Measurements from ENCODE around the gene LDB2.

LDB2 gene

GRCh38 chr4:16721613-16722291 is 176.7 kb downstream of the LDB2 start:
- no peaks in the 10 kb centered on the region for H3K27me3 Mint-ChIP-seq (ENCODE audit: low read depth, poor library complexity)
- peaks cover 27% of the 10 kb centered on the region for H3K36me3 Mint-ChIP-seq (ENCODE audit: low read depth)
- DNase-seq, result no peak
- no peaks in the 10 kb centered on the region for H3K4me1 Mint-ChIP-seq
- H3K9me3 Mint-ChIP-seq, result peaks cover 24% of the 10 kb centered on the region
- TF ChIP-seq CTCF (IDR thresholded peaks at IDR 0.05), result no peak
- H3K4me3 Mint-ChIP-seq, result no peak overlapping the region
- no peak overlapping the region for H3K27ac Mint-ChIP-seq

- no peaks in the 10 kb centered on the region for H3K27me3 Mint-ChIP-seq (ENCODE audit: low read depth, poor library complexity)
- no peak for DNase-seq
- H3K4me1 Mint-ChIP-seq, result no peaks in the 10 kb centered on the region
- peaks cover 26% of the 10 kb centered on the region for H3K36me3 Mint-ChIP-seq (ENCODE audit: low read depth)
- TF ChIP-seq CTCF (IDR thresholded peaks at IDR 0.05), result no peak
- H3K9me3 Mint-ChIP-seq, result peaks cover 24% of the 10 kb centered on the region
- H3K27ac Mint-ChIP-seq, result no peak overlapping the region
- H3K4me3 Mint-ChIP-seq, result no peak overlapping the region
Observed at GRCh38 chr4:16720761-16721160, 177.7 kb downstream of the LDB2 start.

- no peak for TF ChIP-seq CTCF (IDR thresholded peaks at IDR 0.05)
- Mint-ChIP-seq H3K4me3 (no peak overlapping the region), H3K36me3 (ENCODE audit: low read depth) (no peaks in the 10 kb centered on the region), H3K9me3 (peaks cover 5% of the 10 kb centered on the region), H3K27me3 (ENCODE audit: low read depth, poor library complexity) (no peaks in the 10 kb centered on the region), H3K27ac (no peak overlapping the region), H3K4me1 (no peaks in the 10 kb centered on the region)
- DNase-seq, result no peak
Observed at GRCh38 chr4:16717266-16717970, 181.0 kb downstream of the LDB2 start.

DNA sequence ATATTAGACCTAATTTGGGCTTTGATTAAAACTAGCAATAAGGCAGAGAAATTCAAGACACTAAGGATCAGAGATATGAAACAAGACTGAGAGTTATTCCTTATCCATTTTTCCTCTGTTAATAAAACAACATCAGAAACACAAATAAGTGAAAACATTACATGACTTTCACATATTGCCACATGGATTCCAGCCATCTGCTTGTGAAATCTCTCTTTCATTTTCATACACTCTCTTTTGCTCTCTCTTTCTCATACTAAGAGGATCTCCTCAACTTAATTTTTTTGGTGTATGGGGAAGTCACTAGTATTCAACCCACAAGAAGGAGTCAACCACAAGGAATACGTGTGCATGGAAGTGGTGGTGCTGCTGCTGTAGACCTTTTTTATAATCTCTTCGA is 183.0 kb downstream of the LDB2 start:
- DNase-seq, result no peak
- peaks cover 2% of the 10 kb centered on the region for H3K27me3 Mint-ChIP-seq (ENCODE audit: low read depth, poor library complexity)
- H3K27ac Mint-ChIP-seq, result no peak overlapping the region
- H3K36me3 Mint-ChIP-seq (ENCODE audit: low read depth), result no peaks in the 10 kb centered on the region
- no peaks in the 10 kb centered on the region for H3K4me1 Mint-ChIP-seq
- peaks cover 5% of the 10 kb centered on the region for H3K9me3 Mint-ChIP-seq
- no peak for TF ChIP-seq CTCF (IDR thresholded peaks at IDR 0.05)
- H3K4me3 Mint-ChIP-seq, result no peak overlapping the region

DNA sequence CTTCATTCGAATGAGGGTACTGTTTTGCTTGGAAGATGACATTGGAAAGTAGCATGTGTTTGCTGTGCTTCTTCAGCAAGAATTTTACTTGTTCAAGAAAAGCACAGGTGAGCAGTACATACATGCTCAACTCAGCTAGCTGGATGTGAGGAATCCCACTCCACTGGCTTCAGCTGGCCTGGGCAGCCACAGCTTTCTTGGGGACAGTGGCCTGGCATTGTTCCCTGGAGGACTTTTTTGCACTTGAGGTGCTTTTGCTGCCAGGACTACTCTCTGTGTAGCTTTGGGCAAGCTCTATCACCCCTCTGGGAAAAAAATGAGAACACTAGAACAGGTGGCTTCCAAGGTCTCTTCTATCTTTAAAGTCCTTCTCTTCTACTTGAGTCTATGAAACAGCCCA is 184.3 kb downstream of the LDB2 start:
- no peaks in the 10 kb centered on the region for H3K36me3 Mint-ChIP-seq (ENCODE audit: low read depth)
- no peak for TF ChIP-seq CTCF (IDR thresholded peaks at IDR 0.05)
- no peak overlapping the region for H3K4me3 Mint-ChIP-seq
- no peak overlapping the region for H3K27ac Mint-ChIP-seq
- H3K4me1 Mint-ChIP-seq, result no peaks in the 10 kb centered on the region
- no peak for DNase-seq
- peaks cover 2% of the 10 kb centered on the region for H3K27me3 Mint-ChIP-seq (ENCODE audit: low read depth, poor library complexity)
- H3K9me3 Mint-ChIP-seq, result peaks cover 5% of the 10 kb centered on the region

DNA sequence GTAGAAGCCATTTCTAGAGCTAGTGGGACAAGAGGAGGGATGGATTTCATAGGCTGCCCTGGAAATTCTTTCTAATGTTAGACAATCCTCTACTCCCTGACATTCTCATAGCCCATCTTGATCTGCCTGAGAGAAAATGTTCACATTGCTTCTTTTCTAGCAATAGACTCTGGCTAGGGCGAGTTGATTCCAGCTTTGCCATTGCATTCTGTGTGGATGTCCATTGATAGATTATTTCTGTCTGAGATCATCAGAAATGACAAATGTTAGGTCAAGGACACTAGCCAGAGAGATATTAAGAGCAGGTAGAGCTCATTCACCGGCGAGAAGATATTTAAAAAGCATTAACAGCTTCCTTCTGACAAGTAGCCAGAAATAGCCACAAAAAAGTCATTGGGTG is 184.7 kb downstream of the LDB2 start:
- H3K4me1 Mint-ChIP-seq, result no peaks in the 10 kb centered on the region

More for the DNA sequence above, 184.7 kb downstream of the LDB2 start:
- DNase-seq, result no peak
- H3K36me3 Mint-ChIP-seq (ENCODE audit: low read depth), result no peaks in the 10 kb centered on the region
- peaks cover 2% of the 10 kb centered on the region for H3K27me3 Mint-ChIP-seq (ENCODE audit: low read depth, poor library complexity)
- TF ChIP-seq CTCF (IDR thresholded peaks at IDR 0.05), result no peak
- no peak overlapping the region for H3K27ac Mint-ChIP-seq
- H3K9me3 Mint-ChIP-seq, result peaks cover 5% of the 10 kb centered on the region
- H3K4me3 Mint-ChIP-seq, result no peak overlapping the region

Data from nephron progenitor cell (in vitro differentiated cells).